Peyer's patch (tissue), 4 donors: Measurements from ENCODE around the gene TRIM41. TPM values are rescaled to one million over a fixed set of nuclear protein-coding genes. Genes with fewer than 3 reads are reported as not detected.
"Not testable (repeated sequence)": the region's sequence is repeated elsewhere in the genome, so short reads cannot be mapped to it uniquely, and the experiment has no call there.

Source experiments
- DNase-seq, 3 donors: peaks; one replicate each; pipeline ENCODE4 v3.0.0-alpha.2; 2017 to 2019
- H3K27ac ChIP-seq, 4 donors: fragments of 200-600 bp; sonication (generic); one replicate each; pipeline ENCODE4 v1.5.1; 2016 to 2019
- H3K27me3 ChIP-seq, 2 donors: fragments of 200-600 bp; sonication (generic); one replicate each; pipeline ENCODE4 v1.5.1; 2019
- H3K36me3 ChIP-seq, 3 donors: fragments of 200-600 bp; sonication (generic); one replicate each; pipeline ENCODE4 v1.5.1; 2016 to 2019
- H3K4me1 ChIP-seq, 4 donors: fragments of 200-600 bp; sonication (generic); one replicate each; pipeline ENCODE4 v1.5.1; 2016 to 2019
- H3K4me3 ChIP-seq, 4 donors: fragments of 200-600 bp; sonication (generic); 1 replicate in 3 of 4; 2 replicates in 1 of 4; pipeline ENCODE4 v1.5.1; 2016 to 2019; ENCODE audit warnings: mild to moderate bottlenecking in 1 of 4
- H3K9me3 ChIP-seq, 4 donors: fragments of 200-600 bp; sonication (generic); one replicate each; pipeline ENCODE4 v1.5.1; 2016 to 2019; ENCODE audit warnings: mild to moderate bottlenecking in 1 of 4
- CTCF ChIP-seq, 6 experiments: fragments of 450-650 bp in 4 of 6; fragments of 200-600 bp in 2 of 6; sonication (generic) in 1 of 6; IDR thresholded peaks; one replicate each; pipeline ENCODE4 v1.5.1; 2017 to 2019; ENCODE audit warnings: antibody characterized with exemption in 6 of 6, mild to moderate bottlenecking in 3 of 6, moderate library complexity in 1 of 6
- POLR2A ChIP-seq, 2 donors: fragments of 450-650 bp; IDR thresholded peaks; one replicate each; pipeline ENCODE4 v1.5.1; 2017; ENCODE audit warnings: antibody characterized with exemption in 2 of 2, mild to moderate bottlenecking in 2 of 2, moderate library complexity in 2 of 2
- total RNA-seq, 4 donors: library from RNA; depleted of rRNA; stranded (reverse); fragments of >200 nt; gene quantifications; one replicate each; pipeline ENCODE4 v1.1.0, GENCODE V29; 2016

Gene TRIM41
- total RNA-seq = 10 to 100 TPM; 13.7 to 31.4 (median 21.8) TPM

GRCh38 chr5:181223058-181223728 lies at the start of gene TRIM41:
TSS of gene TRIM41 (plus strand) at chr5:181223281. CDS start at chr5:181224000, 719 bp downstream.
- Histone ChIP-seq H3K4me3 (peak within 1 kb of the TSS; percentile 71 to 83 (median 79)), H3K4me1 (peaks cover 0 to 19% (median 4%) of the 10 kb centered on the region in 4 donors), H3K36me3 (peaks cover 0 to 9% (median 0%) of the 10 kb centered on the region in 3 donors), H3K27ac (peak within 1 kb of the TSS; percentile 93 to 96 (median 94)), H3K27me3 (no peaks in the 10 kb centered on the region), H3K9me3 (no peaks in the 10 kb centered on the region)
- DNase-seq = peak; percentile 98 to 100 (median 98)
- peak in 3 of 6 experiments; percentile 1 to 36 (median 18) for TF ChIP-seq CTCF (IDR thresholded peaks at IDR 0.05)
- peak; percentile 75 to 86 for TF ChIP-seq POLR2A (IDR thresholded peaks at IDR 0.05)

GRCh38 chr5:181173420-181174342 lies 49.4 kb upstream of the TRIM41 start:
- H3K4me3 ChIP-seq = no peak overlapping the region
- TF ChIP-seq POLR2A (IDR thresholded peaks at IDR 0.05) = no peak
- no peak for TF ChIP-seq CTCF (IDR thresholded peaks at IDR 0.05)
- no peak overlapping the region for H3K27ac ChIP-seq
- H3K36me3 ChIP-seq = no peaks in the 10 kb centered on the region
- DNase-seq = no peak
- peaks cover 0 to 20% (median 2%) of the 10 kb centered on the region in 4 donors for H3K4me1 ChIP-seq
- H3K9me3 ChIP-seq = no peaks in the 10 kb centered on the region
- peaks cover 0 to 42% of the 10 kb centered on the region in 2 donors for H3K27me3 ChIP-seq

GRCh38 chr5:181176254-181176952 lies 46.7 kb upstream of the TRIM41 start:
- Histone ChIP-seq H3K36me3 (no peaks in the 10 kb centered on the region), H3K4me3 (no peak overlapping the region), H3K27ac (no peak overlapping the region), H3K4me1 (peaks cover 0 to 12% (median 0%) of the 10 kb centered on the region in 4 donors), H3K9me3 (no peaks in the 10 kb centered on the region), H3K27me3 (peaks cover 0 to 22% of the 10 kb centered on the region in 2 donors)
- TF ChIP-seq POLR2A (IDR thresholded peaks at IDR 0.05) (no peak), CTCF (IDR thresholded peaks at IDR 0.05) (no peak)
- DNase-seq = no peak

GRCh38 chr5:181177559-181177958 lies 45.5 kb upstream of the TRIM41 start:
- Histone ChIP-seq H3K27me3 (peaks cover 0 to 17% of the 10 kb centered on the region in 2 donors), H3K4me1 (peaks cover 0 to 12% (median 0%) of the 10 kb centered on the region in 4 donors)
- H3K9me3 ChIP-seq, H3K4me3 ChIP-seq, H3K36me3 ChIP-seq, H3K27ac ChIP-seq, DNase-seq: not testable (repeated sequence)

- Histone ChIP-seq H3K4me1 (peaks cover 0 to 18% (median 0%) of the 10 kb centered on the region in 4 donors), H3K27ac (peak overlapping the region in 1 of 4 donors; percentile 63), H3K36me3 (no peaks in the 10 kb centered on the region), H3K9me3 (no peaks in the 10 kb centered on the region), H3K27me3 (no peaks in the 10 kb centered on the region), H3K4me3 (no peak overlapping the region)
- peak; percentile 77 to 94 (median 86) for TF ChIP-seq CTCF (IDR thresholded peaks at IDR 0.05)
- TF ChIP-seq POLR2A (IDR thresholded peaks at IDR 0.05) = no peak
- DNase-seq = peak; percentile 73 to 90 (median 74)
Observed at GRCh38 chr5:181181650-181182565, 41.2 kb upstream of the TRIM41 start.
